Measurements from ENCODE around the gene FIGN.

GRCh38 chr2:163558251-163559021, 177.4 kb downstream of the FIGN start:
- TF ChIP-seq POLR2AphosphoS5 (IDR thresholded peaks at IDR 0.05; ENCODE audit: low read depth, low read length) (no peak), REST (IDR thresholded peaks at IDR 0.05; ENCODE audit: insufficient read depth in 1 of 2, low read depth in 2 of 2, low read length in 2 of 2) (no peak)

Data from PFSK-1 (cell line).